IPS-NIHi7 (cell line): ENCODE results near the gene CPT2.
A peak's percentile ranks its signal among the peaks of the same experiment; 100 is the strongest.
"Not testable (repeated sequence)": the region's sequence is repeated elsewhere in the genome, so short reads cannot be mapped to it uniquely, and the experiment has no call there.

Experiments used
- DNase-seq: peaks from one replicate; pipeline ENCODE4 v3.0.0; 2012; ENCODE audit warnings: mixed read lengths; ENCODE audit errors: extremely low spot score

The CPT2 gene

DNA sequence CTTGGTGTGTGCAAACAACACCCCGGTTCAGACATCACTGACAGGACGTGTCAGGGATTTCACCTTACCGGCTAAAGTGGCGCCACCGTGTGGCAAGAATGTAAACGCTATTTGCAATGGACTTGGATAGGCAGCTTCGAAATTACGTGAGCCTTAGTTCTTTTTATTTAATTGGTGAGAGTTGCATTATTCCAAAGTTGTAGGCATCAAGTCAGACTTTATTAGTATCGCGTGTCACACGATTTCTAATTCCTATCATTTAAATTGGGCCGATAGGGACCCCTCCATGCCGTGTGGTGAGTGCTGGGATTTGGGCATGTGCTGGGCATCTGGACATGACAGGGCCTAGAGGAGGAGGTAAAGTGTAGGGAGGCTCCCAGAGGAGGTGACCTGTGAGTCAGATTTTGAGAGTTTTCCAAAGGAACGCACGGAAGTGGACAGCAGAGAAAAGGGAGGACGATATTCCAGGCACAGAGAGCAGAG is 14.5 kb upstream of the CPT2 start:
- peak; percentile 79 for DNase-seq

DNA sequence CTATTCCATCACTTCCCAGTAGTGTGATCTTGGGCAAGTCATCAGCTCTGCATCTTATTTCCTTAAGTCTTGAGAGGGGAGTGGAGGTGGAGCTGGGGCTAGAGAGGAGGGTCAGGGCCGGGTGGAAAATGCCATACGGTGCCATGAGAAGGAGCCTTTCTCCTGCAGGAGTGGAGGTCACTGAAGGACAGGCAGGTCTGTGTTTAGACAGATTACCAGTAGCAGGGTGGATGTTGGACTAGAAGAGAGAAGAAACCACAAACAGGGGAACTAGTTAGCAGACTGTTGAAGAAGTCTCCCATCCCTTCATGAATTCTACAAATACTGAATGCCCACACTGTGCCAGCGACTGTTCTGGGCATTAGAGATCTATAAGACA is 13.9 kb upstream of the CPT2 start:
- no peak for DNase-seq

DNA sequence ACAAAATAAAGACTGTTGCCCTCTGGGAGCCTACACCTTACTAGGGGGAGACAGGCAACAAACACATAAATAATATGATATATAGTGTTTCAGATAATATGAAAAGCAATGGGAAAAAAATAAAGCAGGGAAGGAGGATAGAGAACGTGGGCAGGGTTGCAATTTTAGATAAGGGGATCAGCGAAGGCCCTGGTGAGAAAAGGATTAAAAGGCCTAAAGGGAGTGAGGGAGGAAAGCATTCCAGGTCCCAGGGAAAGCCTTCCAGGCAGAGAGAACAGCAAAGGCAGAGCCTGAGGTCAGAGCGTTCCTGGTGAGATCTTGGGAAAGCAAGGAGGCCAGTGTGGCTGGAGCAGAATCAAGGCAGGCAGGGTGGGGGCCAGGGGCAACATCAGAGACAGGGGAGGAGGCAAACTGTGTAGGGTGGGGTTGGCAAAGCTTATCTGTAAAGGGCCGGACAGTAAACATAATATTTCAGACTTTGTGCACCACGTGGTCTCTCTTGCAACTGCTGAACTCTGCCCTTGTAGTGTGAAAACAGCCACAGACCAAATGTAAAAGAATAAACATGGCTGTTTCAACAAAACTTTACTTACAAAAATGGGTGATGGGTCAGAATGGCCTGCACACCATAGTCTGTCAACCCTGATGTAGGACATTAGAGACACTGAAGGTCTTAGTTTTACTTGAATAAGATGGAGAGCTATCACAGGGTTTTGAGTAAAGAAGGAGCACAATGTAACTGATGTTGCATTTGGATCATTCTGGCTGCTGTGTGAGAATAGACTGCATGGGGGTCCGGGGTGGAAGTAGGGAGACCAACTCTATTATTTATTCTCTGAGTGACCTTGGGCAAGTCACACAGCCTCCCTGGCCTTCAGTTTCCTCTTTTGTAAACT is 13.3 kb upstream of the CPT2 start:
- DNase-seq = no peak

DNA sequence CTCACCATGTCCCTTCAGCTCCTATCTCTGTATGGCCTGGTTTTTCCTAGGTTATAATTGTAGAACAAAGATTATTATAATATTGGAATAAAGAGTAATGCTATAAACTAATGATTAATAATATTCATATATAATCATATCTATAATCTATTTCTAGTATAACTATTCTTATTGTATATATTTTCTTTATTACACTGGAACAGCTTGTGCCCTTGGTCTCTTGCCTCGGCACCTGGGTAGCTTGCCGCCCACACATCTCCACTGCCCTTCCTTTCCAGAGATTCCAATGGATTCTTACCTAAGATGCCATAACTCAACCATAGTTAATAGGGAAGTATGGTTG is 10.7 kb upstream of the CPT2 start:
- DNase-seq = not testable (repeated sequence)

DNA sequence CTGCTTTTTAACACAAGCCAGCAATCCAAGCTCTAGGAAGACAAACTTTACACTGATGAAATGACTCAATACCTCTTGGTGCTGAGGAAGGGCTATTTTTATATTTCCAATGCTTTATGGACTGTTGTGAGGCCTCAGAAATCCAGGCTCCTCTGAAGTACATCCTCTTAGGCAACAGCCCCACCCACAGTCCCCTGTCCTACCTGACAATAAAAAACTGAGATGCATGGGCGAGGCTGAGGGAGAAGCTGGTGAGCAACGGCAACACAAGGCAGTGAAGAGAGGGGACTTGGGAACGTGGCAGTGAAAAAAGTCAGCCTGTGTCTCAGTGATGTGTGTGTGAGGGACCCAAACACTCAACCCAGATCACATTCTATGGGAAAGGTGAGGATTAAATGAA is 10.1 kb upstream of the CPT2 start:
- no peak for DNase-seq

DNA sequence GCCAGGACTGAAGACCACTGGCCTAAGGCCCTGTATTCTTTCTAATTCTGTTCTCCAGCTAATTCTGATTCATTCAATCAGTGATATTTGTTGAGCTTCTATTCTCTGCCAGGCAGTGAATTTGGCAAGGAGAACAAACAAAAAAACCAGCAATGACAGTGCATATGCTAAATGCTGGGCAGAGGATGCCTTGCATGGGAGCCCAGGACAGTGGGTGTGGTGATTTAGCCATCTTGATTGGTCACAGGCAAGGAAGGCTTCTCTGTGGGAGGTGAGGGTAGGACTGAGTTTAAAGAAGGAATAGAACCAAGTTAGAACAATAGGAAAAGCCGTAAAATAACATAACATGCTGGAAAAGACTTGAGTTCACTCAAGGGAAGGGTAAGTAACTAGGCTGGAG is 9.2 kb upstream of the CPT2 start:
- DNase-seq = no peak

DNA sequence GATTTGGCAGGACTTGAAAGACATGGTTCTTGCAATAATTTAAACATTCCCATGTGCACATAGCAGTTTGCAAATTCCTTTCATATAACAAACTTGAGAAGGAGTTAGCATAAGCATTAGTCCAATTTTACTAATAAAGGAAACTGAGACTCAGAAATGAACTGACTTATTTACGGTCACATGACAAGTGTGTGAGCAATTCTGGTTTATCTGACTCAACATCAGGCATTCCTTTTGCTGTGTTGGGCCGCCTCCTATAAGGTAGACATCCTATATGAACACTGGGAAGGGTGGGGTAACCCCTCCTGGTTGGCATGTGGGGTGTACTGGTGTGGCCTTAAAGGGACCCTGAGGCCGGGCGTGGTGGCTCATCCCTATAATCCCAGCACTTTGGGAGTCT is 8.5 kb upstream of the CPT2 start:
- DNase-seq = no peak

DNA sequence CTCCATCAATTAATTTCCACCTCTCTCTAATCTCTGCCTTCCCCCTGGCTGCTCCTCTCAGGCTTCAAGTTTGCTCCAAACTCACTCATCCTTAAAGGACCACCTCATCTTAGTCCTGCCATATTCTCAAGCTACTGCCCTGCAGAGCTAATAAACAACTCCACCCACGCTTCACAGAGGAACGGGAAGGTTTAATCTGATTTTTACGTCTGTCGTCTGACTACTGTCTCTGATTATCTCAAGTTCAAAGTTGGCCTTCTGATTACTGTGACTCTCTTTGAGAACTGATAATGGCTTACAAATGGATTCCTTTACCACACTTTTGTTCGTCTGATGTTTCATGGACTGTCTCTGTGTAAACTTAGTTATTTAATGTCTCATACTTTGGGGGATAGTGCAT is 7.6 kb upstream of the CPT2 start:
- DNase-seq = no peak

DNA sequence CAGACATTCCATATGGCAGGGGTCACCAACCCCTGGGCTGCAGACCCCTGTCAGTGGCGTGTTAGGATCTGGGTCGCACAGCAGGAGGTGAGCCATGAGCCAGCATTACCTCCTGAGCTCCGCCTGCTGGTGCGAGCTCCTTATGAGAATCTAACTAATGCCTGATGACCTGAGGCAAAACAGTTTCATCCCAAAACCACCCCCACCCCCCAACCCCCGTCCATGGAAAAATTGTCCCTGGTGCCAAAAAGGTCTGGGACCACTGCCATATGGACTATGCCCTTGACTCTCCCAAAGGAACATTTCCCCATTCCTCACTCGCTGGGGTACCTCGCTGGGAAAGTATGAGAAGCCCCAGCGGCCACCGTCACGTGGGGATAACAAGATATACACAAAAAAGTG is 6.4 kb upstream of the CPT2 start:
- no peak for DNase-seq

DNA sequence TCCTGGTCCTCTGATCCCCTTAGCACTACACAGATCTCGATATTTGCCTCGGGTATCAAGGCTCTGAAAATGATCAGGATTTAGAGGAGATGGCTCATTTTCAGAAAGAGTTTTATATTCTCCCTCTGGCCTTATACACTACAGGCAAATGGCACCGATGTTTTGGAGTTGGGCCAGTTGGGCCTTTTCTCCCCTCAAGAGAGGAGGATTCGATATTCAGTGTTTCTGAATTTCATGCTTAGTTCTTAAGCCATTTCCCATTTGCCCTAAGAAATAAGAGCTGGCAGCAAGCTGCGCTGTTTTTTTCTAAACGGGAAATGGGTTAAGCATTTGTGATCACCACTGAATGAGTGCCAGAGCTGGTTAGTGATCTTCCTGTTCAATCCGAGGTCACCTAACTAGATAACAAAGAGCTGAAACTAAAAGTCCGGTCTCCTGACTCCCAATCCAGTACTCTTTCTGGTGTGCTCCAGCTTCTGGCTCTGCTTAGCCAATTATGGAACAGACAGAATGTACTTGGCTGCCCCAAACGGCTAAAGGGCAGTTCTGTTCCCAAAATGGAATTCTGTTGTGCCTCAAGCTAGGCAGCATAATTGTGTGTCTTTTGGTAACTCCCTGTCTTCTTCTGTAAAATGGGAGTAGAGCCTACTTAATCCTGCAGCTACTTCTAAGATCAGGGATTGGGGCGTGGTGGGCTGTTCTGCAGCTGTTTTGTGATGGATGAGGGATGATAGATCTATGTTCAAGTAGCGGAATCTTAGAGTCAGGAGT is 1.2 kb upstream of the CPT2 start:
- DNase-seq = no peak

DNA sequence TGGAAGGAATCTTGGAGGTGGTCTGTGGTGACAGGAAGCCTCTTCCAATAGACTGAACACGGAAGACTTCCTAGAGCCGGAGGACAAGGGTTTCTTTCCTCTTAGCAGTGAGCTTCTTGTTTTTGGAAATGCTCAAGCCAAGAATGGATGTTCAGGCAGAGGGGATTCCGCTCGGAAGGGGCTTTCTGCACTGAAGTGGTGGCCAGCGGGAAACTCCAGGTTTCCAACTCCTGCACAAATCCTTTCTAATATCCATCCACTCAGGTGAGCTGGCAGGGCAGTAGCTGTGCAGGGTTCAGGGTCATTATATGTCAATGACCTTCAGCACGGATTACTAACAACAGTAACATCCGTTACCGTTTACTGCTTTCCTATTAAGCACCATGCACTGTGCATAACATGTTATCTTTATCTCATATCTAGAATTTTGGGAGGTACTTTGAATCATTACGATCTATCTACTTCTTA is 573 bp upstream of the CPT2 start:
- DNase-seq = no peak

DNA sequence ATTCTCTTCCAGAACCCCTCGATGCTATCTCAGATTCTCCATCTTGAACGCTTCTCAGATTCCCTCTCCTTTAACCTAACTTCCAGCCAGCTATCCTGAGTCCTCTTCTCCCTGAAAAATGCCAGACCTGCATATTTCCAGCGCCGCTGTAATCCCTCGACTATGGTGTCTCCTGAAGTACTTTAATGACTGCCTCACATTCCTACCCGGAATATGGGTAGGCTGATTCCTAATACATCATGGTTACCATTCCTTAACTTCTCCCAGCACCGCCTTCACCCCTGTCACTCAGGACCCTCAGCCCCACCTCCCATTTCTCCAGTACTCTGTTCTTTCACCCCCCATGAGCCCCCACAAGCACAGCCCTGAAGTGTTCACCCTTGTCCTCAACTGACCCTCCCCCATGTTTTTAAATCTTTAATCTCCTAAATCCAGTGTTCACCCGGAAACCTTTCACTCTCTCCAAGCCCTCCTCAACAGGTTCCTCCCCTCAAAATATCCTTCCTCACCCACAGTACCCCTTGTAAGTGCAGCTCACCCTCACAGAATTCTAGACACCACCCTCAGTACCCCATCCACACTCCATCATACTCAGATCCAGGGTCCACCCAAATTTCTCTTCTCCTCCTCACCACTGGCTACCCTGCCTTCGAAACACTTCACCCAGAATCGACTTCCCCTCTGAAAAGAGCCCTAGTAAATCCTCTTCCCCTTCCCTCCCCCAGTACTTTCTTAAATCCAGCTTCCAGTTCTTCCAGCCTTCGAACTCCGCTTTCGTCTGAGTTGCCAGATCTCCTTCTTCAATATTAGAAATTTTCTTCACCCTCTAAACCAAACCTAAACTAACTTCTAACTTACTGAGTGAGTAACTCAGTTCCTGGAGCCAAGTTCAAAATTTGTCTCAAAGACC is 922 bp downstream of the CPT2 start:
- DNase-seq = peak; percentile 31

DNA sequence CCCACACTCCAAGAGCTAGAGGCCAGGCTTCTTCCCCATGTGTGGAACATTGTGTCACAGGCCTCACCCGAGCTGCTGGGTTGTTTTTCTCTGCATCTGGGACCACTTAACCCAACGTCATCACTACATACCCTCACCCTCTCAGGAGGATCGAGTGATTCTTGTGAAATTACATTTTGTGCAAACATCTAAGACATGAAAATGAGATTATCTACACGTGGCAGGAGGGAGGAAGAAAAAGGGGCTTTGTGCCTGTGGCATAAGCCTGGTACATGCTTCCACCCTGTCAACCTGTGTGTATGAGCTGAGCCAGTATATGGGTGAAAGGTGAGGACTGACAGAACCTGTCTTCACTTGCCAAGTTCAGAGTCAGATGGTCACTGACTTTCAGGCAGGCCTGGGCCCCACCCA is 1.6 kb downstream of the CPT2 start:
- DNase-seq = no peak

DNA sequence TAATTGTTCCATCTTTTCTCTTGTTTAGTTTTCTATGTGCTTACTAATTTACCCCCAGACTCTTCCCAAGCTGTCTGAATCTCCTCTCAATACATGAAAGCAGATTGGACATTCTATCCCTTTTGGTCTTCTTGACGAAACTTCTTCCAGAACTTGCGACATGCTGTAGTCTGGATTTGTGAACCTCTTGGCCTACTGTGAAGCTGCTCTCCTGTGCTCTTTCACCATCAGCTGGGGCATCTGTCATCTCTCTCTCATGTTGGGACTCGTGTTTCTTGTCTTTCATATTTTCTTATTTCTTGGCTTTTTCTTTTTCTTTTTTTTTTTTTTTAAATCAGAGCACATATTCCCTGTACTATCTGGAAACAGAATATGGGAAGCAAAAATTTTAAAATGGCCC is 6.8 kb downstream of the CPT2 start:
- no peak for DNase-seq

DNA sequence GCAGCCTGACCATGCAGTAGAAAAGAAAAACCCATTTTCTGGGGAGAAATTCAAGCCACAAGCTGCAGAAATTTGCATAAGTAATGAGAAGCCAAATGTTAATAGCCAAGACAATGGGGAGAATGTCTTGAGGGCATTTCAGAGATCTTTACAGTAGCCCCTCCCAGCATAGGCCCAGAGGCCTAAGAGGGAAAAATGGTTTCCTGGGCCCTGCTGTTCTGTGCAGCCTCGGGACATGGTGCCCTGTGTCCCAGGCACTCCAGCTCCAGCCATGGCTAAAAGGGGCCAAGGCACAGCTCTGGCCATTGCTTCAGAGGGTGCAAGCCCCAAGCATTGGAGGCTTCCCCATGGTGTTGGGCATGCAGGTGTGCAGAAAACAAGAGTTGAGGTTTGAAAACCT is 8.9 kb downstream of the CPT2 start:
- not testable (repeated sequence) for DNase-seq

DNA sequence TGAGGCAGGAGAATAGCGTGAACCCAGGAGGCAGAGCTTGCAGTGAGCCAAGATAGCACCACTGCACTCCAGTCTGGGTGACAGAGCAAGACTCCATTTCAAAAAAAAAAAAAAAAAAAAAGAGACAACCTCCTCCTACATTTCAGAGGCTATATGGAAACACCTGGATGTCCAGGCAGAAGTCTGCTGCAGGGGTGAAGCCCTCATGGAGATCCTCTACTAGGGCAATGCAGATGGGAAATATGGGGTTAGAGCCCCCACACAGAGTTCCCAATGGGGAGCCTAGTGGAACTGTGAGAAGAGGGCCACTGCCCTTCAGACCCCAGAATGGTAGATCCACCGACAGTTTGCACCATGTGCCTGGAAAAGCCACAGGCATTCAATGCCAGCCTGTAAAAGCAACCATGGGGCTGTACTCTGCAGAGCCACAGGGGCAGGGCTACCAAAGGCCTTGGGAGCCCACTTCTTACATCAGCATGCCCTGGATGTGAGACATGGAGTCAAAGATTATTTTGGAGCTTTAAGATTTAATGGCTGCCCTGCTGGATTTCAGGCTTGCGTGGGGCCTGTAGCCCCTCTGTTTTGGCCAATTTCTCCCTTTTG is 9.6 kb downstream of the CPT2 start:
- not testable (repeated sequence) for DNase-seq

DNA sequence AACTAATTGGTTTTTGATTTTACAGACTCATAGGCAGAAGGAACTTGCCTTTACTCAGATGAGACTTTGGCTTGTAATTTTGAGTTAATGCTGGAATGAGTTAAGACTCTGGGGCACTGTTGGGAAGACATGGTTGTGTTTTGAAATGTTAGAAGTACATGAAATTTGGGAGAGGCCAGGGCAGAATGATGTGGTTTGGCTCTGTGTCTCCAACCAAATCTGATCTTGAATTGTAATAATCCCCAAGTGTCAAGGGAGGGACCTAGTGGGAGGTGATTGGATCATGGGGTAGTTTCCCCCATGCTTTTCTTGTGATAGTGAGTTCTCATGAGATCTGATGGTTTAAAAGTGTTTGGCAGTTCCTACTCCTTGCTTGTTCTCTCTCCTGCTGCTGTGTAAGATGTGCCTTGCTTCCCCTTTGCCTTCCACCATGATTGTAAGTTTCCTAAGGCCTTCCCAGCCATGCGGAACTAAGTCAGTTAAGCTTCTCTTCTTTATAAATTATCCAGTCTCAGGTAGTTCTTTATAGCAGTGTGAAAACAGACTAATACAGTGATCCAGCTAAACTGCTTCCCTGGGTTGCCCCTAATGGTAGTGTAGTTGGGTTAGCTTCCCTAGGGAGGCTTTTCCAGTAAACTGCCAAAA is 10.2 kb downstream of the CPT2 start:
- DNase-seq = no peak

DNA sequence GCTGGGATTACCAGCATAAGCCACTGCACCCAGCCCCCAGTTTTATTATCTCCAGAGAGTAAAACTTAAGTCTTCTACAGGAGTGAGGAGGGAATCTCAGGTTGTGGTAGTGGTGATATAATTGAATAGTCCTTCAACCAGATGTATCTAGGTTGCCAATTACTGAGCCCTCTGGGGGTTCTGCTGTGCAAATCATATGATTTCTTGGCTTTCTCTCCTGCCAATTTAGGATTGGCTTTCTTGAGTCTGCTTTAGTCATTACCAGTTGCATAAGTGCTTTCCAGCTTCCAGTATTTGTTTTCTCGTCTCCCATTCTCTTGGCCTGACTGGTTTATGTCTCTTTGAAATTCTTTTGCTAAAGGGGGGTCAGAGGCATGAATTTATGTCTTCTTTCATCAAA is 11.1 kb downstream of the CPT2 start:
- DNase-seq = no peak

DNA sequence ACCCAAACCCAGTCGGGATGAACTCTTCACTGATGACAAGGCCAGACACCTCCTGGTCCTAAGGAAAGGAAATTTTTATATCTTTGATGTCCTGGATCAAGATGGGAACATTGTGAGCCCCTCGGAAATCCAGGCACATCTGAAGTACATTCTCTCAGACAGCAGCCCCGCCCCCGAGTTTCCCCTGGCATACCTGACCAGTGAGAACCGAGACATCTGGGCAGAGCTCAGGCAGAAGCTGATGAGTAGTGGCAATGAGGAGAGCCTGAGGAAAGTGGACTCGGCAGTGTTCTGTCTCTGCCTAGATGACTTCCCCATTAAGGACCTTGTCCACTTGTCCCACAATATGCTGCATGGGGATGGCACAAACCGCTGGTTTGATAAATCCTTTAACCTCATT is 13.7 kb downstream of the CPT2 start:
- DNase-seq = no peak

DNA sequence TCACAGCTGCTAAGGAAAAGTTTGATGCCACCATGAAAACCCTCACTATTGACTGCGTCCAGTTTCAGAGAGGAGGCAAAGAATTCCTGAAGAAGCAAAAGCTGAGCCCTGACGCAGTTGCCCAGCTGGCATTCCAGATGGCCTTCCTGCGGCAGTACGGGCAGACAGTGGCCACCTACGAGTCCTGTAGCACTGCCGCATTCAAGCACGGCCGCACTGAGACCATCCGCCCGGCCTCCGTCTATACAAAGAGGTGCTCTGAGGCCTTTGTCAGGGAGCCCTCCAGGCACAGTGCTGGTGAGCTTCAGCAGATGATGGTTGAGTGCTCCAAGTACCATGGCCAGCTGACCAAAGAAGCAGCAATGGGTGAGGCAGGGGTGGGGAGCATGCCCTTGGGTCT is 14.3 kb downstream of the CPT2 start:
- DNase-seq = no peak

DNA sequence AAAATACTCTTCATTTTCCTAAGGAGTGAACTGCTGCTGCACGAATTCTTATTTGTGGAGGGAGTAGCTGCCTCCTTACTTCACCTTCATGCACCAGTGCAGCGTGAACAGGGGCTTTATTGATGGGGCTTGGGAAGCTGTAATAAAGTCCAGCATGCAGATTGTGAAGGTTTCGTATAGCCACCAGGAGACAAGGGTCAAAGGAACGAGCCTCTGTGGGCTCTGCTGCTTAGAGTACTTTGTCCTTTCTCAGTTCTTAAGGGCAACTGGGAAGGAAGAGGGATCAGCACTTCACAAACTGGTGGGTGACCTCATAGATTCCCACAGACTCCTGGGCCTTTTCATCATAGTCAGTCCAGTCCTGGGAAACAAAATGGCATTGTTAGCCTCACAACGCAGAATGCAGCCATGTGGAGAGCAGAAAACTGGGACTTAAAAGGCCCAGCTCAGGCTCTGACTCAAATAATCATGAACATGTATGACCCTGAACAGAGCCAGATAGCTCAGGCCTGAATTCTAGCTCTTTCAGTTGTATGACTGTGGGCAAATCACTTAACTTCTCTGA is 17.8 kb downstream of the CPT2 start:
- no peak for DNase-seq
